ENCODE data around the gene ACAA1.
"Not testable (repeated sequence)": the region's sequence is repeated elsewhere in the genome, so short reads cannot be mapped to it uniquely, and the experiment has no call there.

ACAA1 gene

DNA sequence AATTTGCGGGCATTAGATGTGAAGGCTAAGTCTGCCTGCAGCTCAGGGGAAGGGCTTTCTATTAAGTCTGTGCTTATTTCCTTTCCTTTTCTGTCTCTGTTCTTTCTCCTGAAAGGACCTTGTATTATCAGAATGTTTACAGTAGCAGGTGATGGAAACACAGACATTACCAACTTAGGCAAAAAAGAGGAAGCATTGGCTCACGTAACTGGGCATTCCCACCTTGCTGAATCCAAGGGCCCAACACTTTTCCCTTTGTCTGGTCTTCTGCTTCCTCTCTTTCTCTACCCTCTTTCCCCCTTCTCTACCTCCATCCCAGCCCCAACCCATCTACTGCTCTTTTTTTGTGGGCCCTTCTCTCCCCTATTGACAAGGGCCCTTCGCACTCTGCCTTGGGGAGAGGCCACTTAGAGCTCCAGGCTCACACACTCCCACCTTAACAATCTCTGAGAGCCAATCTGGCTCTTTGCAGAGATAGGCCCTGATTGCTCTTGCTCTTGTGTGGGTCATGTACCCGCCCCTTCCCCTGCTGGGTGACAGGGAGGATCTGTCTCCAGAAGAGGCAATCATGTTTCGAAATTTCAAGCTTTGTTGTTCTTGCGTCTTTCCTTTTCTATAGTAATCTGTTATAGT, 35.0 kb downstream of the ACAA1 start:
- DNase-seq, result no peak

- no peak for DNase-seq
Observed at GRCh38 chr3:38100498-38100897, 36.4 kb downstream of the ACAA1 start.

DNA sequence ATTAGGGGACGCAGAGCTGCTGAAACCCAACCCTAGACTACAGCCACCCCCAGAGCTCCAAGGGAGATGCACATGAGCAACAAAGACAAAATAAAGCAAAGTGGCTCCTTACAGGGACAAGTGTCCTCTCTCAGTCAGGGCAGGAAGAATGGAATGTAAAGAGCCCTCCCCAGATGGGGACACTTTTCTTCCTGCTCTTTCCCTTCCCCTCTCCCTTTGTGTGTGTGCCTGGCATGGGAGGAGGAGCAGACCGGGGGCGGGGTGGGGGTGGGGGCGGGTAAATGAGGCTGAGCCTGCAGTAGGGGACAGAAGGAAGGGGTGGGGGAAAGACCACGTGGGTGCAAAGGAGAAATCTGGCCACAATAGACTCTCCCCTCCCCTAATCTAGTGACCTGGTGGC, 37.4 kb downstream of the ACAA1 start:
- DNase-seq, result no peak

DNA sequence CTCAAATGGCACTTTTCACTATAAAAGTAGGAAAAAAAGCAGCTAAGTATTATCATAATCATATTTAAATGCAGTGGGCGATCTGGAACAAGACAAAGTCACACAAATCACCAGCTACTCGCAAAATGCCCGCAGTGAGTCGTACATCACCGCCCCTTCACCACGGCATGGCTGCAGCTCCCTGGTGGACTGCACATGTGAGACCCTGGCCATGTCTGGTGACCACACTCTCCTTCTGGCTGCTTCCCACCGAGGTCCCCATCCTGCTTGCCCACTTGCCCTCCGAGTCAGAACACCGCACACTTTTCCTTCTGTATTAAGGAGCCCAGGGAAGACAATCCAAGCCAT, 38.6 kb downstream of the ACAA1 start:
- DNase-seq, result no peak

- no peak for DNase-seq
Observed at GRCh38 chr3:38097446-38098375, 39.2 kb downstream of the ACAA1 start.

DNA sequence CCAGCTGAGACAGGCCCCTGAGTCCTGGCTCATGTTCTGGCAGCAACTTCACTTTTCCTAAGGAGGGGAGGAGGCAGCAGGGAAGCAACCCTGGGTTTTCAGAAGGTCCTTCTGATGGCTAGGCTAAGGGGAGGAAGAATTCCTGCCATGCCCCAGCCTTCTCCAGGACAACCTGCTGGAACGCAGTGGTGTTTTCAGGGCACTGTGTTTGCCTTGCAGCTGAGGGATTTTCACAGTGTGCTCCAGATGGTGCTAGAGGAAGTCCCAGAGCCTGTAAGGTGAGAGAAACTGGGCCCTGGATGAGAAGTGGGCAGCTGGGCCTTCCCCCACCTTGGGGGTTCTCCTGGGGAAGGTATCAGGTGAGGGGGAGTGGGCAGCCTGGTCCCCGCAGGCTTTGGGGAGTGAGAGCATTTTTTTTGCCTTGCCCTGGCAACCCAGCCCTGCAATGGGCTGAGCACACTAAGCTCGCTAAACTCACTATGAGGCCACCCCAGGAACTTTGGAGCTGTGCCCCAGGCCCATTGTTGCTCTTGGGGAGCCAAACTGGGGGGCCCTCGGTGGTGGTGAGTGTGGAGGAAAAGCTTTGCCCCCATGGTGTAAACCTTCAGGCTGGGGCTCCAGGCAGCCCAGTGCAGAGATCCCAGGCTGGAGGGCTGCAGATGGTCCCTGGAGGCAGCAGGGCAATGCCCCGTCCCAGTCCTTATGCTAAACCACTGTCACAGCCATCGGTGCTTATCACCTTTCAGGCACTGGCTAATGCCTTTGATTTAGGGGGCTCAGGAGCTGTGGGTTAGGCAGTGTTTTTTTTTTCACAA, 41.1 kb downstream of the ACAA1 start:
- no peak for DNase-seq

GRCh38 chr3:38094999-38095398, 41.9 kb downstream of the ACAA1 start:
- no peak for DNase-seq

DNA sequence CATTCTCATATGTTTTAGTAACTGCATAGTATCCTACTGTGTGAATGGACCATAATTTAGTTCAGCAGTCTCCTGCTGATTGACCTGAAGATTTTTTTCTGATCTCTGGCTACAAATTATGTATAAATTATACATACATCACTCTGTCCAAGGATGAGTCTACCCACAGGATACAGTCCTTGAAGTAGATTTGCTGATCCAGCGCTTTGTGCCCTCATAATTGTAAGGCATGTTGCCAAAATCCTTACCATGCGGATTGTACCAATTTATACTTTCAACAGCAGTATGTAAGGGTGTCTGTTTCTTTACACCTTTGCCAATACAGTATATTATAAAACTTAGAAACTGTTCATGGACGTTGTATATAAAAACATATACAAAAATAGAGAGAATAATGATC, 46.5 kb downstream of the ACAA1 start:
- DNase-seq, result no peak

GRCh38 chr3:38089163-38089562, 47.8 kb downstream of the ACAA1 start:
- no peak for DNase-seq

GRCh38 chr3:38088126-38089078, 48.5 kb downstream of the ACAA1 start:
- no peak for DNase-seq

- not testable (repeated sequence) for DNase-seq
Observed at GRCh38 chr3:38087278-38087677, 49.6 kb downstream of the ACAA1 start.

DNA sequence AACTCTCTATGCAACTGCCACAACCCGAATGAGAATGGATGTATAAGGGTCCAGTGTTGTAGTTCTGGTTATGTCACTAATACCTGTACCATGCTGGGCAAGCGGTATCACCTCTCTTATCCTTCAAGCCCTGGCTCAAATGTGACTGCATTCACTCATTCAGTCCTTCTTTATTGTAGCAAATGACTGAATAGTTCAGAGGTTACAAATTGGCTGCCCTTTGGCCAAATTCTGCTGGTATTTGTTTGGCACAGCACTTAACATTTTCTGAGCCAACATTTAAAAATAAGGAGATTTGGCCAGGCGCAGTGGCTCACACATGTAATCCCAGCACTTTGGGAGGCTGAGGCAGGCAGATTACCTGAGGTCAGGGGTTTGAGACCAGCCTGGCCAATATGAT, 50.4 kb downstream of the ACAA1 start:
- DNase-seq, result no peak

GRCh38 chr3:38085943-38086324, 51.0 kb downstream of the ACAA1 start:
- DNase-seq, result no peak

DNA sequence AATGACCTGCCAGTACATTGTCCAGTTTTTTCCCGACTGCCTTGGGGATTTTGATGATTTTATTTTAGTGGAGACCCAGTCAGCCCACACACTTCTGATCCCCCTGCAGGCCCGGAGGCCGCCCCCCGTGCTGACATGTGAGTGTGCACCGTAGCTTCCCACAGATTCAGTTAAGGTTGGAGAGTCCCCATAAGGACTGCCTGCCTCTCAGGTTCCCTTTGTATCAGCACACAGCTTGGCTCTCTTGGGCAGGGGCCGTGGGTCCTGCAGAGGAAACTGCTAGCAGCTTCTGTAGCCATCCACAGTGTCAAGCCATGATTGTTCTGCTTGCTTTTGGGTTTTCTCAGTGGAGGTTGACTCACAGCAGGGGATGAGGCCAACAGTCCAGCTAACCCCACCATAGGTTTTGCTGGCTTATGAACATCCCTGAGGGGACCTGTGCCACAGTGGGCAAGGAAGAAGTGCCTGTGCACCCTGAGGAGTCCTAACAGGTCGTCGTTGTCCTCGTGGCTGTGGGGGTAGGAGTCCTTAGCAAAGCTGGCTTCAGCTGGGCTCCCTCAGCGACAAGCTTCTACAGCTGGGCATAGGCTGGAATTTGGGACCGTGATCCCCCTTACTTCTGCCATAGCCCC, 51.5 kb downstream of the ACAA1 start:
- no peak for DNase-seq

GRCh38 chr3:38084334-38085310, 52.3 kb downstream of the ACAA1 start:
- no peak for DNase-seq

- no peak for DNase-seq
Observed at GRCh38 chr3:38083871-38084333, 53.0 kb downstream of the ACAA1 start.

- not testable (repeated sequence) for DNase-seq
Observed at GRCh38 chr3:38083254-38083653, 53.7 kb downstream of the ACAA1 start.

DNA sequence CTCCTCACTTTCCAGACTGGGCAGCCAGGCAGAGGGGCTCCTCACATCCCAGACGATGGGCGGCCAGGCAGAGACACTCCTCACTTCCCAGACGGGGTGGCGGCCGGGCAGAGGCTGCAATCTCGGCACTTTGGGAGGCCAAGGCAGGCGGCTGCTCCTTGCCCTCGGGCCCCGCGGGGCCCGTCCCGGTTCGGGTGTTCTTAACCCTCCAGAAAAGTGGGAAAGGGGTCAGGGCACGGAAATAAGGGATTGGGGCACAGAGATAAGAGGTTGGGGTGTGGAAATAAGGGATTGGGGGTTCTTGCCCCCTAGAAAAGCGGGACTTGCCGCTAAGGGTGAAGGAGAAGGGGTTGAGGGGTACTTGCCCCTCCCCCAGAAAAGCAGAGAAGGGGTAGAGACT, 54.6 kb downstream of the ACAA1 start:
- not testable (repeated sequence) for DNase-seq

GRCh38 chr3:38077073-38077472, 59.9 kb downstream of the ACAA1 start:
- DNase-seq, result not testable (repeated sequence)

Measured in activated CD4-positive, alpha-beta T cell treated with anti-CD3 and anti-CD28 coated beads, Interleukin-2, amount 50 U/mL, for 48 hours (primary cell).